GM12872 (cell line): ENCODE data around the gene SELENOH.

Source experiments
- CTCF ChIP-seq: IDR thresholded peaks from 3 replicates; pipeline ENCODE4 v1.5.1; 2011; ENCODE audit warnings: low read depth, mild to moderate bottlenecking, low read length, moderate library complexity; ENCODE audit not compliant: insufficient read depth

SELENOH gene

GRCh38 chr11:57711414-57712255, 29.7 kb upstream of the SELENOH start, which contains the start of gene MED19:
MED19 (minus strand) TSS chr11:57712215; CDS start chr11:57712179, 36 bp downstream.
- no peak for TF ChIP-seq CTCF

- TF ChIP-seq CTCF: no peak
Observed at GRCh38 chr11:57712256-57713150, 28.8 kb upstream of the SELENOH start, which contains the start of gene TMX2. TMX2 (plus strand) TSS chr11:57712593; CDS start chr11:57712619, 26 bp downstream.

GRCh38 chr11:57713835-57714234, 27.5 kb upstream of the SELENOH start:
- no peak for TF ChIP-seq CTCF

GRCh38 chr11:57727185-57727584, 14.1 kb upstream of the SELENOH start:
- TF ChIP-seq CTCF: no peak

- no peak for TF ChIP-seq CTCF
Observed at GRCh38 chr11:57728829-57729228, 12.5 kb upstream of the SELENOH start.

- no peak for TF ChIP-seq CTCF
Observed at GRCh38 chr11:57729479-57729878, 11.8 kb upstream of the SELENOH start.

- no peak for TF ChIP-seq CTCF
Observed at GRCh38 chr11:57732661-57733060, 8.6 kb upstream of the SELENOH start.
